GM18520 (cell line): ENCODE data around the gene RNF32.
"Not testable (repeated sequence)": the region's sequence is repeated elsewhere in the genome, so short reads cannot be mapped to it uniquely, and the experiment has no call there.

ENCODE experiments used
- ATAC-seq: cut with Tn5 transposase; IDR thresholded peaks from one replicate; pipeline ENCODE4 v1.9.1; 2021; ENCODE audit not compliant: unreplicated experiment

RNF32 gene

GRCh38 chr7:156640949-156641485 lies 443 bp downstream of the RNF32 start:
- ATAC-seq = peak; percentile 21

- no peak for ATAC-seq
These were observed 1.9 kb downstream of the RNF32 start for GRCh38 chr7:156642306-156643045.

DNA sequence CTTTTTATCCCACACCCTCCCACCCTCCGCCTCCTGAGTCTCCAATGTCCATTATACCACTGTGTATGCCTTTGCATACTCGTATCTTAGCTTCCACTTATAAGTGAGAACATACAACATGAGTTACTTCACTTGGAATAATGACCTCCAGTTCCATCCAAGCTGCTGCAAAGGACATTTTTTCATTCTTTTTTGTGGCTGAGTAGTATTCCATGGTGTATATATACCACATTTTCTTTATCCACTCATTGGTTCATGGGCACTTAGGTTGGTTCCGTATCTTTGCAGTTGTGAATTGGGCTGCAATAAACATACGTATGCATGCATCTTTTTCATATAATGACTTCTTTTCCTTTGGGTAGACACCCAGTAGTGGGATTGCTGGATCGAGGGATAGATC lies 6.8 kb downstream of the RNF32 start:
- ATAC-seq = not testable (repeated sequence)

GRCh38 chr7:156650042-156650441 lies 9.5 kb downstream of the RNF32 start:
- ATAC-seq = no peak

DNA sequence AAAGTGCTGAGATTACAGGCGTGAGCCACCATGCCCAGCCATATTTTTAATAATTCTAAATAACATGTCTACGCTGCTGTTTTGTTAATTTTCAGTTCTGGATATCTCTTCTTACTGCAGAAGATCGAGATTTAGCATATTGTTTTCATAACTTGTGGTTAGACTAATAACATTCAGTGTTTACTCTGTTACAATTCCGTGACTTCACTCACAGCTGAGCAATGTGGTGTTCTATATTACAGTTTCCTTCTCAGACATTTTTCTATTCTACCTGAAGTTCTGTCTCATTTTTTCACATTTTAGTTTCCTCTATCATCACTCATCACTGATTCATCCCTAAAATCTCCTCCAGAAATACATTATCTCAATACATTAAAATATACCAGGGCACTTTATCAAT lies 10.9 kb downstream of the RNF32 start:
- no peak for ATAC-seq

DNA sequence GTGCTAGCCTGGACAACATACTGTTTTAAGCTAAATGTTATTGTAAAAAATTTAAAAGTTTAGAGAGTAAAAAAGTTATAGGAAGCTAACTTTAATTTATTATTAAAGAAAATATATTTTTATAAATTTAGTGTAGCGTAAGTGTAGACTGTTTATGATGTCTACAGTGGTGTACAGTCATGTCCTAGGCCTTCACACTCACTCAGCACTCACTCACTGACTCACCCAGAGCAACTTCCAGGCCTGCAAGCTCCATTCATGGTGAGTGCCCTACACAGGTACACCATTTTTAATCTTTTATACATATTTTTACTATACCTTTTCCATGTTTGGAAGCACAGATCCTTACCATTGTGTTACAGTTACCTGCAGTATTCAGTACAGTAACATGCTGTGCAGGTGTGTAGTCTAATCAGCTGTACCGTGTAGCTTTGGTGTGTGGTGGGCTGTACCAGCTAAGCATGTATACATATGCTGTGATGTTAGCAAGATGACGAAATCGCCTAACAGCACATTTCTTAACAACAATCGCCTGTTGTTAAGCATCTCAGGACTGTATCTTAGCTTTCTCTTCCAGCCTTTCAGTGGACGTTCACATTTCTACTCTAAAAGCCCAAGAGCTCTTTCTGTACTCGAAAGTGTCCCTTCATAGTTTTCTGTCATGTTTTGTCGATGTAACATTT lies 12.5 kb downstream of the RNF32 start:
- no peak for ATAC-seq

DNA sequence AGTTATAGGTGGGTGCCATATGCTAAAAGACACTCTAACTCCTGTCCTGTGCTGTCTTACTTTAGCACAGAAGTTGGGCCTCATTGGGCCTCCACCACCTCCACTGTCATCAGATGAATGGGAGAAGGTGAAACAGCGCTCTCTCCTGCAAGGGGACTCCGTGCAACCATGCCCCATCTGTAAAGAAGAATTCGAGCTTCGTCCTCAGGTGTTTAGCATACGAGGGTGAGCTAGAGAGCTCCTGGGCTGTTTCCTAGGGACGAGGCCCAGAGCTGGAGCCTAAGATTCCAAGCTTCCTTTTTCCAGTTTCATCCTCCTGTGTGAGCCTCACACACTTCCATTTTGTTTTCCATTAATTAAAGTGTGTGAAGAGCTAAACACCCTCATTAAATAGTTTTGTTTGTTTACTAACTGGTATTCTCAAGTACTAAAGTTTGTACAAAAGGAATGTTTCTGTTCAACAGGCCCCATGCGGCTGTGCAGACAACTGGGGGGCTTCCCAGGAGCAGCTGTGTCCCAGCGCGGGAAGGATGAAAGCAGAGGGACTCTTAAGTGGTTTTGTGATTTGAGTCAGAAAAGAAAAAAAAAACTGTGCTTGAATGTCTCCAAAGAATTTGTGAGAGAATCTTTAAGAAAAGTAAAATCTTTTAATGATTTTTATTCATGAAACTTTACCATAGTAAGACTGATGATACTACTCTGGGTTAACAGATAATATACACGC lies 14.1 kb downstream of the RNF32 start:
- ATAC-seq = no peak

GRCh38 chr7:156655251-156655650 lies 14.7 kb downstream of the RNF32 start:
- ATAC-seq = no peak

- no peak for ATAC-seq
These were observed 15.4 kb downstream of the RNF32 start for GRCh38 chr7:156655983-156656382.

GRCh38 chr7:156656598-156656997 lies 16.0 kb downstream of the RNF32 start:
- no peak for ATAC-seq

DNA sequence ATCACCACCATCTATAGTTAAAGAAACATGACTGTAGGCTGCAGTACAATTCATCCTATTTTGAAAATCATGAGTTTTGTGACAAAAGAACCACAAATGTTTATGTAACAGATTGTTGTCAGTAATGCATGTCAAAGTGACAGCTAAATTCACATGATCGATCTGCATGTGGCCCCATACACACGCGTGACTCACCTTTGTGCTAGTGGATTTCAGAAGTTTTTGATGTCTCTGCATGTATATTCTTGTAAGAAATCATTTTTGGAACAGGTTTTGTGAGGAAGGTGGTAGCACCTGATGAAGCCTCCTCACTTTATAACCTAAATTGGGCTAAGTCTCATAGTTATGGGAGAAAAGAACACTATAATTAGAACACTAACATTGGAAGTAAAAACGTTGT lies 17.1 kb downstream of the RNF32 start:
- ATAC-seq = no peak

GRCh38 chr7:156659203-156659602 lies 18.6 kb downstream of the RNF32 start:
- no peak for ATAC-seq

- no peak for ATAC-seq
These were observed 19.4 kb downstream of the RNF32 start for GRCh38 chr7:156659961-156660360.

- no peak for ATAC-seq
These were observed 21.1 kb downstream of the RNF32 start for GRCh38 chr7:156661637-156662036.

DNA sequence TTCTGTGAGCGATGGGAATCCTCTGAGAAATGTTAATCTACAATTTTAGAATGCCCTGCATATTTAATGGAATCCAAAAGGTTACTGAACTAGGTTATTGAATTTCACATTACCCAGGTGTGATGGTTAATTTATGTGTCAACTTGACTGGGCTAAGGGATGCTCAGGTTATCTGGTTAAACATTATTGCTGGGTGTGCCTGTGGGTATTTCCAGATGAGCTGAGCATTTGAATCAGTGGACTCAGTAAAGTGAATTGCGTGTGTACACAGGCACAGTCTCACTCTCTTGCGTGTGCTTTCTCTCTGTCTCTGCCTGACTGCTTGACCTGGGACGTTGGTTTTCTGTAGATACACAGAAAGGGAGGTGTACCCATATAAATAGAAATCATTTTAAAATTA lies 21.7 kb downstream of the RNF32 start:
- ATAC-seq = no peak

GRCh38 chr7:156665101-156665500 lies 24.5 kb downstream of the RNF32 start:
- ATAC-seq = no peak

- no peak for ATAC-seq
These were observed 26.0 kb downstream of the RNF32 start for GRCh38 chr7:156666368-156667109.

DNA sequence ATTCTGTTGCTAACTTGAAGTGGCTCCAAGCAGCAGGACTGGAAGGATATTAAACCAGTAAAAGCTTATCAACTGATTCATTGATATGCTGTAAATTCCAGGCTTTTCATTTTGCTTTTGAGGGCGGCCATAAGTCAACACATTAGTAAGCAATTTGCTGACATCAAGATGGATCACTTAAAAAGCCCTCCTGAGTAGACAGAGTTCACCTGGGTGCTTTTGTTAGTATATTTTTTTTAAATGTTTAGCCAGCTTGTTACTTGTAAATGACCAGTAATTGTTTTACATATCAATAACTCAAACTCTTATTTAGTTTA lies 26.5 kb downstream of the RNF32 start:
- no peak for ATAC-seq

DNA sequence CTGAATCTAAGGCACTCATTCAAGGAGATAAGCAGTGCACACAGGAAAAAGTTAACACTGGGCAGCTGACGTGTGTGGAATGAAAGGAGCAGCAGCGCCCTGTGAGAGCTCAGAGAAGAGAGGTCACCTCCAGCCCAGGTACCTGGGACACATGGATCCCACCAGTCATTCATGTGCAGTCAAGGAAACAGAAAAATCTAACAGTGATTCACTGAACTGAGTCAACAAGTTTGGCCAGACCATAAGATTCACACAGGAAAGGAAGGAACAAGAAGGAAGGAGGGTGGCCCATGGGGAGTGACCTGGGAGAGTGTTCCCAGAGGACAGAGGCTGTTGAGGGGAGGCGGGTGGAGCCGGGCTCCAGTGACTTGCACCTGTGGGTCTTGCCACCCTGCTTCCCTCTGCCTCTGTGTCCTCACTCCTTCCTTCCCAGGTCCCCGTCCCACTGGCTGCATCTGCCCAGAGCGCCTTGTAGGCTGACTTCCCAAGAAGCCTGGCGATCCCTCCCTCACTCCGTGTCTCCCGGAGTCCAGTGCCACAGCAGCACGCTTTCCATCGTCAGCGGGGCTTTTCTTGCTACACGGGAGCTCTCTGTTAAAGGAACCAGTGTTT lies 27.7 kb downstream of the RNF32 start:
- ATAC-seq = no peak

DNA sequence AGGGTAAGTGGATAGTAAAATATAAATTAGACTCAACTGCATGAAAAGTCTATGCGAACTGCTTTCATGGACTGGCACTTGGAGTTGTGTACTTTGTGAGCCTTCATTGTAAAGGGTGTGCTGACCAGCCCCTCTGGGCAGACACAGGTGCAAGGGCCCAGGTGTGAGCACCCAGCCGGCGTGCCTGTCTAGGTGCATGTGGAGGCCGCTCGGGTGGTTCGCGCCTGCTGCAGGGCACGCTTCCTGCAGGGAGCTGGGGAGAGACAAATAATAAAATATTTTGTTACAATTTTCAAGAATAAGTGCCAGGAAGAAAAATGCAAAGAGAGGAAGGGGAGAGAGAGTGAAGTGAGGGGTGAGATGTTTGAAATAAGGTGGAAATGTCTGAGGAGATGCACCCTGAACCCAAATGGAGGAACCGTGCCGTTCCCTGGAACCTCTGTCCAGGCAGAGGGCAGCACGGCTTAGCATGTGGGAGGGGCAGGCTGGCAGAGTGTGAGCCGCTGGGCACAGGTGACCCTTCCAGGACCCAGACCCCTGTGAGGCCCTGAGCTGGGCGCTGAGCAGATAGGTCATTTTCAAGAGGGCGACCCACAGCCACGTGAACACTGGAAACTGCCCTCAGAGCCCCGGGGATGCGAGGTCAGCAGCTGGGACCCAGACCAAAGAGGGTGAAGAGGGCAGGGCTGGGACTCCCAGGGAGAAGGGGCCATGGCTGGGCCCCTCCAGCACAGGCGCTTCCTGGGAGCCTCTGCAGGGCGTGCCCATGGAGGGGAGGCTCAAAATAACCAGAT lies 28.7 kb downstream of the RNF32 start:
- ATAC-seq = no peak
